GM21786 (cell line): Measurements from ENCODE around the gene SFXN2.
"Not testable (repeated sequence)": the region's sequence is repeated elsewhere in the genome, so short reads cannot be mapped to it uniquely, and the experiment has no call there.

Experiments used
- ATAC-seq: cut with Tn5 transposase; IDR thresholded peaks from one replicate; pipeline ENCODE4 v1.9.1; 2021; ENCODE audit not compliant: unreplicated experiment

Gene SFXN2

GRCh38 chr10:102679596-102679995 is 34.8 kb upstream of the SFXN2 start:
- no peak for ATAC-seq

- ATAC-seq, result no peak
These were observed 32.7 kb upstream of the SFXN2 start for GRCh38 chr10:102681696-102682095.

- ATAC-seq, result no peak
These were observed 32.0 kb upstream of the SFXN2 start for GRCh38 chr10:102682416-102682815.

- ATAC-seq, result no peak
These were observed 31.5 kb upstream of the SFXN2 start for GRCh38 chr10:102682981-102683380.

GRCh38 chr10:102683736-102684135 is 30.7 kb upstream of the SFXN2 start:
- ATAC-seq, result no peak

- ATAC-seq, result no peak
These were observed 23.0 kb upstream of the SFXN2 start for GRCh38 chr10:102691285-102692066.

- not testable (repeated sequence) for ATAC-seq
These were observed 19.0 kb upstream of the SFXN2 start for GRCh38 chr10:102695401-102695800.

- no peak for ATAC-seq
These were observed 17.7 kb upstream of the SFXN2 start for GRCh38 chr10:102696736-102697135.

GRCh38 chr10:102698894-102699293 is 15.5 kb upstream of the SFXN2 start:
- no peak for ATAC-seq

GRCh38 chr10:102701272-102701671 is 13.2 kb upstream of the SFXN2 start:
- no peak for ATAC-seq

- no peak for ATAC-seq
These were observed 12.6 kb upstream of the SFXN2 start for GRCh38 chr10:102701796-102702195.

- ATAC-seq, result no peak
These were observed 11.7 kb upstream of the SFXN2 start for GRCh38 chr10:102702742-102703141.

- ATAC-seq, result no peak
These were observed 9.5 kb upstream of the SFXN2 start for GRCh38 chr10:102704915-102705314.

GRCh38 chr10:102705531-102705930 is 8.9 kb upstream of the SFXN2 start:
- no peak for ATAC-seq

GRCh38 chr10:102710609-102711008 is 3.8 kb upstream of the SFXN2 start:
- no peak for ATAC-seq

- no peak for ATAC-seq
These were observed 2.3 kb upstream of the SFXN2 start for GRCh38 chr10:102712089-102712488.

GRCh38 chr10:102712843-102713538 is 1.4 kb upstream of the SFXN2 start:
- no peak for ATAC-seq

GRCh38 chr10:102713539-102713813 is 960 bp upstream of the SFXN2 start:
- ATAC-seq, result peak; percentile 34

- peak; percentile 74 for ATAC-seq
These were observed 419 bp upstream of the SFXN2 start, which contains the start of gene ARL3 for GRCh38 chr10:102713814-102714620. TSS of gene ARL3 (minus strand) at chr10:102714397. CDS start at chr10:102714275, 122 bp downstream.

GRCh38 chr10:102715880-102716279 is 1.4 kb downstream of the SFXN2 start:
- no peak for ATAC-seq

GRCh38 chr10:102716900-102717565 is 2.6 kb downstream of the SFXN2 start:
- ATAC-seq, result not testable (repeated sequence)
